HG02763 (cell line): ENCODE data around the gene TAOK3.
"Not testable (repeated sequence)": the region's sequence is repeated elsewhere in the genome, so short reads cannot be mapped to it uniquely, and the experiment has no call there.

Source experiments
- ATAC-seq: cut with Tn5 transposase; IDR thresholded peaks from one replicate; pipeline ENCODE4 v1.9.1; 2021; ENCODE audit warnings: mild to moderate bottlenecking, moderate library complexity; ENCODE audit not compliant: unreplicated experiment

The TAOK3 gene

GRCh38 chr12:118372541-118373495 lies at the start of gene TAOK3:
Gene TAOK3, minus strand, starts transcription at chr12:118372907. Its CDS starts 117,340 bp downstream, at chr12:118255567.
- ATAC-seq: peak; percentile 83

- no peak for ATAC-seq
Observed at GRCh38 chr12:118420673-118421072, 48.0 kb upstream of the TAOK3 start.

GRCh38 chr12:118418385-118419057 lies 45.8 kb upstream of the TAOK3 start:
- no peak for ATAC-seq

- no peak for ATAC-seq
Observed at GRCh38 chr12:118417942-118418341, 45.2 kb upstream of the TAOK3 start.

DNA sequence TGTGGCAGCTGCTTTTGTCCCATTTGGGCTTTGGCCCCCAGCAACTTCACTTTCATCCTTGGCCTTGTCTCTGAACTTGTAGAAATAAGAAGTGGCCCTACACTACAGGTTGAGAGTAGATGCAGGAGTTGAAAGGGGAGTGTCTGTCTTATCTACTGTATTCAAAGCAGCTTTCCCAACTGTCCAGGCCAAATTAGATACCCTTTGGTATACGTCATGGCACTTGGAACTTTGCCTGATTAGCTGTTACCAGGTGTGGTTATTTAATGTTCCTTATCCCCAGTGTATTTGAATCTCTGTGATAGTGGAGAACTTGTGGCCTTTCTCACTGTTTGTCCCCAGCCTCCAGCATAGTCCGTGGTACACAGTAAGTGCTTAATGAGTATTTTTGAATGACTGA lies 37.1 kb upstream of the TAOK3 start:
- ATAC-seq: no peak

DNA sequence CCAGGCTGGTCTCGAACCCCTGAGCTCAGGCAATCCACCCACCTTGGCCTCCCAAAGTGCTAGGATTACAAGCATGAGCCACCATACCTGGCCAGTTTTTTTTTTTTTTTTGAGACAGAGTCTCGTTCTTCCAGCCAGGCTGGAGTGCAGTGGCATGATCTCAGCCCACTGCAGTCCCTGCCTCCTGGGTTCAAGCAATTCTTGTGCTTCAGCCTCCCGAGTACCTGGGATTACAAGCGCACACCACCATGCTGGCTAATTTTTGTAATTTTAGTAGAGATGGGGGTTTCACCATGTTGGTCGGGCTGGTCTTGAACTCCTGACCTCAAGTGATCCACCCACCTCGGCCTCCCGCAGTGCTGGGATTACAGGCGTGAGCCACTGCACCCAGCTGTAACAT lies 35.5 kb upstream of the TAOK3 start:
- not testable (repeated sequence) for ATAC-seq

DNA sequence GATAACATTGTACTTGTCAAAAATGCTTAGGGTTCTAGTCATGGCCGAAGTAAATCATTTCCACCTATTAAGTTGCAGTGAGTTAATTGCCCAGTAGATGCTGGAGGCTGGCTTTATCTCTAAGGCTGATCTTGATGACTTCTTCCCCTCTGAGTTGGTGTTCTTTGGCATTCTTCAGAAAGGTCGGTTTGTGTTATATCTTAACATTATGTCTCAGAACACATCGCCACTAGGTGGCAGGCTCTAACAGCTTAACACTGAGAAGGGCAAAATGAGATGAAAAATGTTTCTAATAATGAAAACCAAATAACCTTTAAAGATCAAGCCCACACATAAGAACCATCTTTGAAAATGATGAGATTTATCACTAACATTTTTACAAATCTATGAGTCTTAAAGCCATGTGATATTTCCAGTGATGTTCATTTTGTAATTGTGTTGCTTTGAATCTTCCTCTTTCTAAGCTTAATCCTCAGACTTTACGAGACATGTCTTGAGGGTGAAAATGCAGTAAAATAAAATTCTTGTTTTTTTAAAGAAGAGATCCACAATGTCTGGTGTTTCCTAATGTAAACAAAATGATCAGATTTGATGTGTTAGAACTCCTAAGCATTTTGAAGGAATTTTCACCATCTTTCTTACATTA lies 32.3 kb upstream of the TAOK3 start:
- no peak for ATAC-seq

DNA sequence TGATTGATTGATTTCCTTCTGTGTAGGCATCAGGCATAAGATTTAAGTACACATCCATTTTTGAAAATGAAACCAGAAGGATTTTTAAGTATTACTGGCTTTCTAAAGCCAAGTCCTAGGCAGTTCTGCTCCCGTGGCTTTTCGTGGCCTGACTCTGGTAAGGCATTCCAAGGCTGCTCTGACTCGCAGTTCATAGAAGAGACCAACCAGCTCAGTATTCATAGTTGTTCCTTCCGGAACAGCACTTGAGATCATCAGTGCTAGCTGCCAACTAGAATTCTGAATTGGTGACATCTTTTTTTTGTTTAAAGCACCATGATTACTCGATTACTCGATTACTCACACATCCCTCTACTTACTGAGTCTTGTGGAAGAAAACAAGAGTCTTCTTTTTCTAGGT lies 29.5 kb upstream of the TAOK3 start:
- no peak for ATAC-seq

DNA sequence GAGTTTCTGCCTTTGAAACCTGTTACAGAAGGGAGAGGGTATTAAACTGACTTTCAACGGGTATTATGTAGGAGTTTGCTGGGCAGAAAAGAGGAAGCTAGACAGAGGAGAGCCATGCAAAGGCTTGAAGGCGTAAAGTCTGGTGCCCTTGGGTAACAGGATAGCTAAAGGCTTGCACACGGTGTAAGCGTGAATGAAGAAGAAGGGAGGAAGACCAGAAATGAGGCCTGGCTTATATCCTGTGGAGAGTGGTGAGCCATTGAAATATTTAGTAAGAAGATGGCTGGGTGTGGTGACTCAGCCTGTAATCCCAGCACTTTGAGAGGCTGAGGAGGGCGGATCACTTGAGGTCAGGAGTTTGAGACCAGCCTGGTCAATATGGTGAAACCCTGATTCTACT lies 26.2 kb upstream of the TAOK3 start:
- no peak for ATAC-seq

- no peak for ATAC-seq
Observed at GRCh38 chr12:118398524-118398923, 25.8 kb upstream of the TAOK3 start.

DNA sequence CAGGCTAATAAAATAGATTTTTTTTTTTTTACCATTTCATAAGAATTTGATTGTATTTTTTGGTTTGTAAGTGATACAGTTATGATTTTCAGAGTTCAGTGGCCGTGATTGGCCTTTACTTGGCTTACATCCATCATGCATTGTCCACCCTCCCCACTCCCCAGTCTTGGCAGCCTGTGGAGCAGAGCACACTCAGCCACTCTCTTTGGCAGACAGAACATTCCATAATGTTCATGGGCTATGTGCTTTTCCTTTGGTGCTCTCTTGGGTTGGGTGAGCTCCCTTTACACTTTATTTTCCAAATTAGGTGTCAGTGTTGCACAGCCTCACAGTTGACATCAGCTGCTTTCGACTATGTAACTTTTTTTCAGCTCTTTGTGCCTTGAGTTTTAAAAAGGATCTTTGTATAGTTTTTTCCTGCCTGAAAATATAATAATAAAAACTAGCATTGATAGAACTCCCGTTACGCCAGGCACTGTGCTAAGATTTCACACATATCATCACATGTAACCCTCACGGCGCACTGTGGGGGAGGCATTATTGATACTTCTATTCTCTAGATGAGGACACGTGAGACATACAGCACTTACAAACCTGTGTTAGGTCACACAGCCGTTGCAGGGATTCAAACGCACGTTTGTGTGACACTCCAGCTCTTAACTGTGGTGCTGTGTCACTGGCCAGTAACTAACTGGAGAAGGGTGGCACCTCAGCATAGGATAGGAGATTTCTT lies 25.2 kb upstream of the TAOK3 start:
- no peak for ATAC-seq

- no peak for ATAC-seq
Observed at GRCh38 chr12:118391836-118392235, 19.1 kb upstream of the TAOK3 start.

DNA sequence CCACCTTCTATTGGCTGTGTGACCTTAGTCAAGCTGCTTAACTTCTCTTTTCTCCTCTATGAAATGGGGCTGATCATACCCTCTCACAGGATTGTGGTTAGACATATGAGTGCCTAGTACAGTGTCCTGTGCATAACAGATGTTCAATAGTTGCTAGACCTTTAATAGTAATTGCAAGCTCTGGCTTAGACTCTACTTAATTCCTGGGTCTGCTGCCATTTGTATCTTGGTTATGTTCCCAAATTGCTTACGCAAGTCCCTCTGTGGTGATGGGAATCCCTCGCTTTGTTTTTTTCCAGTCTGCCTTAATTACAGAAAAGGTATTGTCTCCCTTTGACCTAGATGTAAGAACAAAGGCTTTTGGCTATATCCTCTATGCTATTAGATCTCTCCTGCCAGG lies 18.7 kb upstream of the TAOK3 start:
- ATAC-seq: no peak

DNA sequence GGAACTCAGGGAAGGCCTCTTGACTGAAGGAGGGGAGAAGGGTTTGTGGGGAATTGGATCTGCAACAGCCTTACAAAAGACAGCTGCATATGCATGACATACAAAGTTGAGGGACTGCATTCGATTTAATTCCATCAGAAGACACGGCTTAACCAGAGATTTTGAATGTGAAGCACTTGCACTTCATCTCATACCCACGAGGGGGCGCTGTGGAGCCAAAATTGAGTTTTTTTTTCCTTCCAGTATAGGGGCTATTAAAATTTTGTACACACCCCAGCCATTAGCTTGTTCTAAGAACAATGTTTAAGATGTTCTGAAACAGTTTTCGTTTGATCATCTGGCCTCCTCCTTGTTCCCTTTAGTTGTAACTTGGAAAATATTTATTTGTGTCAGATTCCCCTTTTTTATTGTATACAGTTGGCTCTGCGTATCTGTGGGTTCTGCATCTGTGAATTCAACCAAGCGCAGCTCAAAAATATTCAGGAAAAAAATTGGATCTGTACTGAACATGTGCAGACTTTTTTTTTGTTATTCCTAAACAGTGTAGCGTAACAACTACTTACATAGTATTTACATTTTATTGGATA lies 5.3 kb upstream of the TAOK3 start:
- ATAC-seq: no peak

DNA sequence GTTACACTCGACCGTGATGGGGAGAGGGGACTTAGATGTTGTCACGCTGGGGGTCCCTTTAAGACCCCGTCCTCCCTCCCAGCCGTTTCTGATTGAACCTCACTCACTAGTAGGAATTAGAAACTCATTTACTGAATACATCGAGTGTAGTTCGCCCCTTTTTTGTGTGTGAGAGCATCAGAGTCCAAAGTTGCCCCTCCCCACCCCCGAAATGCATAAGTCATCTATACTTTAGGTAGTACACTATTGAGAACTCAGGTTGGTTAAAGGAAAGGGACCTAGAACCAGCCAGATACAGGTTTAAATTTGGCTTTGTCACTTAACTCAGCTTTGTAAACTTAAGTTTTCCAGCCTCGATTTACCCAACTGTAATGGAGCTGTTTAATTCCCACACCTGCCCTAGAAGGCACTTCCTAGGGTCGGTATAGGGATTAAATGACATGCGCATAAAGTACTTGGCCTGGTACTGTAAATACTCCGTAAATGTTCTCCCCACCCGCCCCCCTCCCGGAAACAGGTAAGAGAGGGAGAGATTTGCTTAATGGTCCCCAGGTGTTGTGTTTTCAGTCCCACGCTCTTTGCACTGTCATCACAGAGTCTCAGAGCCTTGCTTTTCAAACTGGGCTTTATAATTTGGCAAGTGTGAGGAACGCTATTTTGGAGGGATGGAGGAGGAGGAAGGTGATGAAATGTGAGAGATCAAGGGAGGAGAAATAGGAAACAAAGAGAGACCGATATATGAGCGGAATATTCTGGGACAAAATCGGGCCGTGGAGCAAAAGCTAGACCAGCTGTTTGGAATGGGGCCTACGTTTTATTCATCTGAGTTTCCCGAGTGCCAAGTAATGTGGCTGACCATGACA lies 4.5 kb upstream of the TAOK3 start:
- no peak for ATAC-seq

DNA sequence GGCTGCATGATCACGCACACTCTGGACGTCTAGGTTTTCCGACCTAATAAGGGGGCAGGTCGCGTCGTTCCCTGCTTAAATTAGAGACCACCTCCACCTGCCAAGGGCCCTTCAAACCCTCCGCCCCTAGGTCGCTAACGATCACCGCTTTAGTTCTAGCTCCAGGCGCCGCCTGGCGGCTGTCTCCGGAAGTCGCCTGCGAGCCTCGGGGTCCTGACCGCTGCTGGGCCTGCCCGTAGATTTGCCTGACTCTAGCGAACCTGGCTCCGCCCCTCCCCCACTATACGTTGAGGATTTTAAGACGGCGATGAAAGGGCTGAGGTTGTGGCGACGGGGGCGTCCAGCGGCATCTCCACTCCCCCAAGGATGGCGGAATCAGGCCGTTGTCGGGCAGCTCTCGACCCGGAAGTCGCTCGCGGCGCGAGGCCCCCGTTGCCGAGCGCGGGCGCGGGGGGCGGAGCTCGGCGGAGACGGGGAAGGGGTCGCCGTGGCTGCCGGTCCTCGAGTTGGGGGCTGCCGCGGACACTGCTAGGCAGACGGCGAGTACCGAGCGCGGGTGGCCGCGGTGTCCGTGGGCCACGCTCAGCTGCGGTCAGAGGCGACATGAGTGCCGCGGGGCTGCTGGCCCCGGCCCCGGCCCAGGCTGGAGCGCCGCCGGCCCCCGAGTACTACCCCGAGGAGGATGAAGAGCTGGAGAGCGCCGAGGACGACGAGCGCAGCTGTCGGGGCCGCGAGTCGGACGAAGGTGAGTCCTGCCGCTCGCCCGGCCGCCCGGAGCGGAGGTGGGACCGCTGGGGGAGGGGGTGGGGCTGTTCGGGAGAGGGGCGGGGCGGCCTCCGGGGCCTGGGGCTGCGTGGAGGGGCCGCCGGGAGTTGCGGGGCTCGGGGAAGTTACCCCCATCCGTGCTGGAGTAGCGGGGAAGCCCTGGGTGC lies 3.6 kb upstream of the TAOK3 start, which contains the start of gene SUDS3:
Gene SUDS3, plus strand, starts transcription at position 467 of the 932 bp plus-strand sequence. Its CDS starts 137 bp downstream, at position 604.
- peak; percentile 30 for ATAC-seq

DNA sequence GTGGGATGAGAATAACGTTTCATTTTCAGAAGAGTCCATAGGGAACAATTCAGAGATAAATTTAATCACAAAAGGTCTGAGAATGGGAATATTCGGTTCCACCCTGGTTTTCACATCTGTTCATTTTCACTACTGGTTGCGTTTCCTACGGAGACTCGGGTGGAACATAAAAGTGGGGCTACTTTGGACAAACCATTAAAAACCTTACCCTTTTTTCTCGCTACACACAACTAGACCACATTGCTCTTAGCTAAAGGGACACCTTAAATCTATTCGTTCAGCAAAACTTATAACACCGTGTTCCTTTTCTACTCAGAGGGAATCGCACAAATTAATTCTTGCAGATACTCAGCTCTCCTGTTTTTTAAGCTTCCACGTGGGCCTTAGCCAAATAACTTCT lies 2.6 kb upstream of the TAOK3 start:
- ATAC-seq: no peak

GRCh38 chr12:118374909-118375308 lies 2.2 kb upstream of the TAOK3 start:
- no peak for ATAC-seq
